HEK293T (cell line): Measurements from ENCODE around the gene FOCAD.

Experiments used
- CTCF ChIA-PET: fragments of 350-600 bp; formaldehyde crosslinking; extraction: SDS; loops from one replicate; lab custom pipeline; 2021; ENCODE audit warnings: antibody characterized with exemption, inconsistent platforms; lab: Yijun Ruan, JAX
- POLR2A ChIA-PET: fragments of 350-600 bp; formaldehyde crosslinking; extraction: SDS; loops from one replicate; lab custom pipeline; 2020; ENCODE audit warnings: antibody characterized with exemption, inconsistent platforms; lab: Yijun Ruan, JAX
- DNase-seq: peaks from one replicate; pipeline ENCODE4 v3.0.0; 2012; ENCODE audit warnings: mixed read lengths; ENCODE audit errors: extremely low spot score
- ARNT ChIP-seq: fragments of 450-650 bp; IDR thresholded peaks from 2 replicates; pipeline ENCODE4 v1.6.1; 2017; ENCODE audit warnings: mild to moderate bottlenecking
- BHLHE40 ChIP-seq: fragments of 450-650 bp; IDR thresholded peaks from 2 replicates; pipeline ENCODE4 v1.6.1; 2016; ENCODE audit warnings: mild to moderate bottlenecking, moderate library complexity, borderline replicate concordance
- CTBP1 ChIP-seq: fragments of 450-650 bp; IDR thresholded peaks from 2 replicates; pipeline ENCODE4 v1.6.1; 2016; ENCODE audit warnings: borderline replicate concordance
- ELF4 ChIP-seq: fragments of 450-650 bp; IDR thresholded peaks from 2 replicates; pipeline ENCODE4 v1.6.1; 2017; ENCODE audit warnings: antibody characterized with exemption
- FOXA1 ChIP-seq: fragments of 450-650 bp; IDR thresholded peaks from 2 replicates; pipeline ENCODE4 v1.6.1; 2016; ENCODE audit warnings: mild to moderate bottlenecking
- FOXK2 ChIP-seq: fragments of 450-650 bp; IDR thresholded peaks from 2 replicates; pipeline ENCODE4 v1.6.1; 2016; ENCODE audit warnings: mild to moderate bottlenecking
- FOXM1 ChIP-seq: fragments of 450-650 bp; IDR thresholded peaks from 2 replicates; pipeline ENCODE4 v1.6.1; 2017; ENCODE audit warnings: mild to moderate bottlenecking, borderline replicate concordance
- HDGF ChIP-seq: fragments of 450-650 bp; IDR thresholded peaks from 2 replicates; pipeline ENCODE4 v1.6.1; 2017; ENCODE audit warnings: antibody characterized with exemption, borderline replicate concordance
- L3MBTL2 ChIP-seq: fragments of 450-650 bp; conservative IDR thresholded peaks from 2 replicates; pipeline ENCODE4 v1.6.1; 2016; ENCODE audit warnings: mild to moderate bottlenecking
- LEF1 ChIP-seq: fragments of 450-650 bp; IDR thresholded peaks from 2 replicates; pipeline ENCODE4 v1.6.1; 2017; ENCODE audit warnings: mild to moderate bottlenecking, borderline replicate concordance
- NFRKB ChIP-seq: fragments of 450-650 bp; IDR thresholded peaks from 2 replicates; pipeline ENCODE4 v1.6.1; 2016; ENCODE audit warnings: mild to moderate bottlenecking, moderate library complexity
- PKNOX1 ChIP-seq: fragments of 450-650 bp; IDR thresholded peaks from 2 replicates; pipeline ENCODE4 v1.6.1; 2016
- SP1 ChIP-seq: fragments of 450-650 bp; IDR thresholded peaks from 2 replicates; pipeline ENCODE4 v1.6.1; 2017
- SUZ12 ChIP-seq: fragments of 450-650 bp; IDR thresholded peaks from 2 replicates; pipeline ENCODE4 v1.6.1; 2016; ENCODE audit warnings: mild to moderate bottlenecking
- TARDBP ChIP-seq: fragments of 450-650 bp; IDR thresholded peaks from 2 replicates; pipeline ENCODE4 v1.6.1; 2016
- ZNF384 ChIP-seq: fragments of 450-650 bp; IDR thresholded peaks from 2 replicates; pipeline ENCODE4 v1.6.1; 2016

FOCAD gene

DNA sequence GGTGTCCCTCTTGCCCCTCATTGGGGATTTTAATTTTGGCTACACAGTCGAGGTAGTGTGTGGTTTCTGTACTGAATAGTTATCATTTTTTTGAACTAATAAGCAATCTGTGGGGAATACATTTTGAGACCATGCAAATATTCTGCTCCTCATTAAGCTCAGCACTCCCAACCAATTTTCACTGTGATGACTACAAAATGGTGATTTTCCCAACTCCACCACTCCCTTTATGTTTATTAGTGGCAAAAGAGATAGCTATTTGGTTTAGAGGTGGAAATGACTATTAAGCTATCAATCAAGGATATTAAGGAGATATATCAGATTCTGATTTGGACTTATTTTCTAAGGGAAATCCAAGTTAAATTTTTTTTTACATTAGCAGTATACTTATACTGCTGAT lies 62.9 kb downstream of the FOCAD start:
- POLR2A ChIA-PET, result no interaction called here
- no peak for TF ChIP-seq NFRKB
- TF ChIP-seq PKNOX1, result no peak
- no peak for TF ChIP-seq L3MBTL2
- no peak for TF ChIP-seq TARDBP
- no peak for TF ChIP-seq LEF1
- TF ChIP-seq ZNF384, result no peak
- no peak for TF ChIP-seq SP1
- no peak for TF ChIP-seq HDGF
- no peak for TF ChIP-seq FOXA1
- no peak for TF ChIP-seq FOXM1
- no peak for TF ChIP-seq CTBP1
- no peak for TF ChIP-seq ARNT
- TF ChIP-seq FOXK2, result no peak
- no peak for TF ChIP-seq SUZ12
- no peak for TF ChIP-seq ELF4
- TF ChIP-seq BHLHE40, result no peak
- CTCF ChIA-PET, result no interaction called here
- DNase-seq, result no peak

DNA sequence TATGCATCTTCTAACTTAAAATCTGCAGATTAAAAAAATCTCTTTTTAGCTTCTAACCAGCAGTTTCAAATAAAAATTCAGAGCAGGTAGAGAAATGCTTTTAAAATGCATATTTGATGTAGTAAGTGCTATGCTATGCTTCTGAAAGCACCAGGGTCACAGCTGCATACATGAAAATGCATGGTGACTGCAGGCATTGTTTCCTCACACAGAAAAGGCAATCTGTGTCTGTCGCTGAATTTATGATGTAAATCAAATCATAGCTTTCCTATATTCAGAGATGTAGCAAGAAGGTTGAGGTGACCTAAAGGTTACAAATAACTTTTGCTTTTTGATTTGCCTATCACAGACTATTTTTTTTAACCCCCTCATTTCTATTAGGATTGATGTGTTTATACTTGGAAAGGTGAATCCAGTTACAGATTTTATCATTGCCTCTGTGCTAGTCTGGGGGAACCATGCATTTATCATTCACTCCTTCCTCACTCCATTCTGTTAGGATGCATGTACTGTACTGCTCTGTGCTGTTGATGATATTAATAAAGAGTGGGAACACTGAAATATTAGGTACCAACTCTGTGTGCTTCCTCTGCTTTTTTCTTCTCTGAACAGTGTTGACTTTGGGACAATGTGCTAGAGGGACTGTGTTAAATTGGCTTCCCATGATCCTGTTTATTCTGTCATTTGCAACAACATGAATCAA lies 65.6 kb downstream of the FOCAD start:
- ChIA-PET POLR2A (no interaction called here), CTCF (no interaction called here)
- no peak for TF ChIP-seq L3MBTL2
- TF ChIP-seq NFRKB, result no peak
- no peak for TF ChIP-seq HDGF
- TF ChIP-seq TARDBP, result no peak
- no peak for TF ChIP-seq ELF4
- DNase-seq, result no peak

GRCh38 chr9:20753761-20754160 lies 69.7 kb downstream of the FOCAD start:
- DNase-seq, result no peak
- no peak for TF ChIP-seq PKNOX1
- no peak for TF ChIP-seq TARDBP
- no peak for TF ChIP-seq SUZ12
- no peak for TF ChIP-seq LEF1
- TF ChIP-seq ZNF384, result no peak
- TF ChIP-seq ELF4, result no peak
- TF ChIP-seq SP1, result no peak
- TF ChIP-seq HDGF, result no peak
- TF ChIP-seq FOXM1, result no peak
- no peak for TF ChIP-seq BHLHE40
- no peak for TF ChIP-seq NFRKB
- no peak for TF ChIP-seq FOXK2
- TF ChIP-seq CTBP1, result no peak
- no peak for TF ChIP-seq FOXA1
- ChIA-PET POLR2A (no interaction called here), CTCF (no interaction called here)

- CTCF ChIA-PET, result no interaction called here
- DNase-seq, result no peak
- POLR2A ChIA-PET, result no interaction called here
- TF ChIP-seq PKNOX1, result no peak
- no peak for TF ChIP-seq CTBP1
- no peak for TF ChIP-seq FOXA1
- TF ChIP-seq NFRKB, result no peak
- no peak for TF ChIP-seq LEF1
- no peak for TF ChIP-seq HDGF
- TF ChIP-seq ELF4, result no peak
- no peak for TF ChIP-seq SP1
- no peak for TF ChIP-seq BHLHE40
- no peak for TF ChIP-seq FOXM1
- TF ChIP-seq FOXK2, result no peak
Observed at GRCh38 chr9:20754556-20754955, 70.5 kb downstream of the FOCAD start.

GRCh38 chr9:20760246-20760891 lies 76.3 kb downstream of the FOCAD start:
- ChIA-PET CTCF (no interaction called here), POLR2A (no interaction called here)
- DNase-seq, result no peak
- TF ChIP-seq CTBP1, result no peak
- TF ChIP-seq NFRKB, result no peak
- no peak for TF ChIP-seq FOXM1
- no peak for TF ChIP-seq SP1
- no peak for TF ChIP-seq HDGF
- no peak for TF ChIP-seq ARNT
- TF ChIP-seq BHLHE40, result no peak
- TF ChIP-seq ELF4, result no peak
- TF ChIP-seq ZNF384, result no peak

DNA sequence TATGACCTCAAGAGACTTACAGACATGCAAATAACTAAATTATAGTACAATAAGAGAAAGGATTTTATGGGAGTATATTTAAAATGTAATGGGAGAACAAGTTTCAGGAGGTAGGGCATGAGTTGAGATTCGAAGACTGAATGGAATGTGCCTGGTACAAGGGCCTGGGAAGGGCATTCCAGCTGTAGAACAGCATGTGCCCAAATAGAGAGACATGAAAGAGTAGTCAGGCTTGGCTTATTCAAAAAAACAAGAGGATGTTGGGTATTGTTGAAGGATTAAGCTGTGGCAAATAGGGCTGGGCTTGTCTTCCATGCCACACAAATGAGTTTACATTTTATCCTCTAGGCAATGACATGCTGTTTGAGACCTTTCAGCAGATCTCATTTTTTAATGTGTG lies 86.9 kb downstream of the FOCAD start:
- no peak for DNase-seq
- CTCF ChIA-PET, result no interaction called here
- TF ChIP-seq ZNF384 (no peak), CTBP1 (no peak), L3MBTL2 (no peak), FOXA1 (no peak), BHLHE40 (no peak), HDGF (no peak), ELF4 (no peak), FOXK2 (no peak), SP1 (no peak)
- POLR2A ChIA-PET, result no interaction called here
